Gastrocnemius medialis (tissue), 4 donors: ENCODE data around the gene GTPBP2.

Source experiments
- POLR2A ChIP-seq, 2 donors: fragments of 450-650 bp; IDR thresholded peaks; one replicate each; pipeline ENCODE4 v1.6.1; 2017; ENCODE audit warnings: antibody characterized with exemption in 2 of 2, mild to moderate bottlenecking in 2 of 2, moderate library complexity in 2 of 2
- TF ChIP-seq, protein P1 (sequence below), 5 experiments: fragments of 450-650 bp in 3 of 5; fragments of 200-600 bp in 2 of 5; sonication (generic) in 2 of 5; IDR thresholded peaks in 4 of 5; conservative IDR thresholded peaks in 1 of 5; 1 replicate in 4 of 5; 2 replicates in 1 of 5; pipeline ENCODE4 v1.5.1; 2016 to 2019; ENCODE audit warnings: antibody characterized with exemption in 5 of 5, mild to moderate bottlenecking in 3 of 5, moderate library complexity in 3 of 5

DNA sequence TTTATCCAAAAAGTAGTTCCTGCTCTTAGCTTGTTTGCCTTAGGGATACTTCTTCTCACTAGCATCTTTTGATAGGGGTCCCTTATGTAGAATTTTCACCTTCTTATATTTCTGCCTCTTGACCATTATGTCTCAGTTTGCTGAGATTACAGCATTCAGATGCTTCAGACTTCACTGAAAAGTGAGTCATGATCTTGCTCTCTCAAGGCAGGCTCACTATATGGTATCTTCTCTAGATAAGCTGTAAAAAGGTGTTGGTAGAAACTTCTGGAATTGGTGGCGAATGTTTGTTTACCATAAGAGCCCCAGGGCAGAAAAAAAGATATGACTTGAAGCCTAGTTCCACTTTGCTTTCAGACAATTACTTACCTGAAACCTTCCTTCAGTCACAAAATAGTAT lies 19.7 kb downstream of the GTPBP2 start:
- TF ChIP-seq, protein P1, sequence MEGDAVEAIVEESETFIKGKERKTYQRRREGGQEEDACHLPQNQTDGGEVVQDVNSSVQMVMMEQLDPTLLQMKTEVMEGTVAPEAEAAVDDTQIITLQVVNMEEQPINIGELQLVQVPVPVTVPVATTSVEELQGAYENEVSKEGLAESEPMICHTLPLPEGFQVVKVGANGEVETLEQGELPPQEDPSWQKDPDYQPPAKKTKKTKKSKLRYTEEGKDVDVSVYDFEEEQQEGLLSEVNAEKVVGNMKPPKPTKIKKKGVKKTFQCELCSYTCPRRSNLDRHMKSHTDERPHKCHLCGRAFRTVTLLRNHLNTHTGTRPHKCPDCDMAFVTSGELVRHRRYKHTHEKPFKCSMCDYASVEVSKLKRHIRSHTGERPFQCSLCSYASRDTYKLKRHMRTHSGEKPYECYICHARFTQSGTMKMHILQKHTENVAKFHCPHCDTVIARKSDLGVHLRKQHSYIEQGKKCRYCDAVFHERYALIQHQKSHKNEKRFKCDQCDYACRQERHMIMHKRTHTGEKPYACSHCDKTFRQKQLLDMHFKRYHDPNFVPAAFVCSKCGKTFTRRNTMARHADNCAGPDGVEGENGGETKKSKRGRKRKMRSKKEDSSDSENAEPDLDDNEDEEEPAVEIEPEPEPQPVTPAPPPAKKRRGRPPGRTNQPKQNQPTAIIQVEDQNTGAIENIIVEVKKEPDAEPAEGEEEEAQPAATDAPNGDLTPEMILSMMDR (IDR thresholded peaks at IDR 0.05 in 4 of 5, conservative IDR thresholded peaks at IDR 0.05 in 1 of 5) = no peak
- TF ChIP-seq POLR2A (IDR thresholded peaks at IDR 0.05) = no peak
